BLaER1 treated with 17β-estradiol and CSF1 and Interleukin-3, amounts not matched to agents 10 nM and 100 nM (cell line): ENCODE measurements around the gene RAB40A.

Source experiments
- H3K27ac ChIP-seq, 11 experiments: shearing (Covaris generic); formaldehyde crosslinking; 2 replicates each; pipeline ENCODE4 v1.8.1; 2022
- H3K27me3 ChIP-seq, 11 experiments: shearing (Covaris generic); formaldehyde crosslinking; 2 replicates each; pipeline ENCODE4 v1.8.1; 2022
- H3K36me3 ChIP-seq, 11 experiments: shearing (Covaris generic); formaldehyde crosslinking; 2 replicates each; pipeline ENCODE4 v1.8.1; 2022
- H3K4me1 ChIP-seq, 10 experiments: shearing (Covaris generic); formaldehyde crosslinking; 2 replicates each; pipeline ENCODE4 v1.8.1; 2022
- H3K4me2 ChIP-seq, 11 experiments: shearing (Covaris generic); formaldehyde crosslinking; 2 replicates each; pipeline ENCODE4 v1.8.1; 2022
- H3K4me3 ChIP-seq, 10 experiments: shearing (Covaris generic); formaldehyde crosslinking; 2 replicates each; pipeline ENCODE4 v1.8.1; 2022
- H3K9ac ChIP-seq, 11 experiments: shearing (Covaris generic); formaldehyde crosslinking; 2 replicates each; pipeline ENCODE4 v1.8.1; 2022
- H3K9me3 ChIP-seq, 11 experiments: shearing (Covaris generic); formaldehyde crosslinking; replicated peaks in 1 of 11; 2 replicates each; pipeline ENCODE4 v1.8.1; 2022
- H4K20me1 ChIP-seq, 11 experiments: shearing (Covaris generic); formaldehyde crosslinking; 2 replicates each; pipeline ENCODE4 v1.8.1; 2022
- Cebpa-rat ChIP-seq, 11 experiments: shearing (Covaris generic); IDR thresholded peaks; 2 replicates each; pipeline ENCODE4 v1.8.1; 2022

RAB40A gene, protein sequence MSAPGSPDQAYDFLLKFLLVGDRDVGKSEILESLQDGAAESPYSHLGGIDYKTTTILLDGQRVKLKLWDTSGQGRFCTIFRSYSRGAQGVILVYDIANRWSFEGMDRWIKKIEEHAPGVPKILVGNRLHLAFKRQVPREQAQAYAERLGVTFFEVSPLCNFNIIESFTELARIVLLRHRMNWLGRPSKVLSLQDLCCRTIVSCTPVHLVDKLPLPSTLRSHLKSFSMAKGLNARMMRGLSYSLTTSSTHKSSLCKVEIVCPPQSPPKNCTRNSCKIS

DNA sequence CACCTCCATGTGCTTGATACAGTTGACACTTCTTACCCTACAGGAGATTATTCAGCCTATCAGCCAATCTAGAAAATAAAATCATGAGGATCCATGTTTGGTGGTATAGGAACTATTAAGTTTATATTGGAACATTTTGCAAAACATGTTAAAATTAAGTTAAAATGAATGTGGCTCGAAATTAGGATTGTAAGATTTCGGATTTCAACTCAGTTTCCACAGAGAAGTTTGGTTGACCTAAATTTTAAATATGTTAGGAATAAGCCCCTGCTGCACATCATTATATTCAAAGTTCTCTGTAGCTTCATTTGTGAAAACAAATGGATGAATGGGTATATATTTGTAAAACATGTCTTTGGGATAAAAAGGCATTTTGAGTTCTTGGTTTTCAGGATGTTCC lies at the start of gene RAB40A:
Gene RAB40A (minus strand): TSS at position 101 of the 400 bp plus-strand sequence. CDS start 18,733 bp downstream, outside the sequence.
- Histone ChIP-seq H3K36me3 (no peaks in the 10 kb centered on the region), H3K9me3 (no peaks in the 10 kb centered on the region), H3K27ac (no peak within 1 kb of the TSS), H3K27me3 (peaks cover 0 to 9% (median 3%) of the 10 kb centered on the region in 11 experiments; a peak in 6 of 22 replicates), H4K20me1 (no peaks in the 10 kb centered on the region), H3K4me3 (no peak within 1 kb of the TSS), H3K4me2 (no peak within 1 kb of the TSS), H3K9ac (no peak within 1 kb of the TSS), H3K4me1 (peaks cover 0 to 5% (median 0%) of the 10 kb centered on the region in 10 experiments; a peak in 2 of 20 replicates)
- no peak for TF ChIP-seq Cebpa-rat (IDR thresholded peaks at IDR 0.05)

DNA sequence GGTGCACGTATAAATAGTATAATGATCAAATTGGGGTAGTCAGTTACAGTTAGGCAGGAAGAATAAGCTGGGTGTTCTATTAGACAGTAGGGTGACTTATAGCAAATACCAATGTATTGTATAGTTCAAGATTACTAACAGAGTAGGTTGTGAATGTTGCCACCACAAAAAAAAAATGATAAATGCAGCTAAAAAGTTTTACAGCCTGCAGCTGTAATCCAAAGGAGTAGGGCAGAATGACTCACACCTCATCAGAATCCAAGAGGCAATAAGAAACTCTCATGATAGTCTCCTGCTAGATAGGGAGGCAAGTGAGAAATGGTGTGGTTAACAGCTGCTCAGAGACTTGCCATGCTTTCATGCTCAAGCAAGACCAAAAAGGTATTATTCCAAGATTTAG lies 46.5 kb upstream of the RAB40A start:
- no peaks in the 10 kb centered on the region for H4K20me1 ChIP-seq
- no peak overlapping the region for H3K4me2 ChIP-seq
- H3K27ac ChIP-seq: no peak overlapping the region
- no peak for TF ChIP-seq Cebpa-rat (IDR thresholded peaks at IDR 0.05)
- peaks cover 0 to 9% (median 0%) of the 10 kb centered on the region in 11 experiments; a peak in 6 of 22 replicates for H3K27me3 ChIP-seq
- 0 out of 20 replicates have a peak, but pooled peaks cover 0 to 4% (median 0%) of the 10 kb centered on the region in 10 experiments for H3K4me1 ChIP-seq
- H3K36me3 ChIP-seq: no peaks in the 10 kb centered on the region
- no peaks in the 10 kb centered on the region for H3K9me3 ChIP-seq
- H3K9ac ChIP-seq: no peak overlapping the region
- H3K4me3 ChIP-seq: no peak overlapping the region

- Histone ChIP-seq H3K9ac (no peak overlapping the region), H3K27ac (no peak overlapping the region), H3K4me2 (no peak overlapping the region), H4K20me1 (no peaks in the 10 kb centered on the region), H3K4me3 (no peak overlapping the region), H3K27me3 (peaks cover 0 to 9% (median 0%) of the 10 kb centered on the region in 11 experiments; a peak in 5 of 22 replicates), H3K9me3 (no peaks in the 10 kb centered on the region), H3K4me1 (0 out of 20 replicates have a peak, but pooled peaks cover 0 to 4% (median 0%) of the 10 kb centered on the region in 10 experiments), H3K36me3 (no peaks in the 10 kb centered on the region)
- no peak for TF ChIP-seq Cebpa-rat (IDR thresholded peaks at IDR 0.05)
Observed at GRCh38 chrX:103565197-103565596, 45.9 kb upstream of the RAB40A start.

GRCh38 chrX:103562801-103563200 lies 43.5 kb upstream of the RAB40A start:
- H3K4me3 ChIP-seq: no peak overlapping the region
- no peak overlapping the region for H3K9ac ChIP-seq
- H3K4me1 ChIP-seq: 0 out of 20 replicates have a peak, but pooled peaks cover 0 to 4% (median 0%) of the 10 kb centered on the region in 10 experiments
- no peak overlapping the region for H3K4me2 ChIP-seq
- peaks cover 0 to 9% (median 0%) of the 10 kb centered on the region in 11 experiments; a peak in 5 of 22 replicates for H3K27me3 ChIP-seq
- no peaks in the 10 kb centered on the region for H3K9me3 ChIP-seq
- no peaks in the 10 kb centered on the region for H3K36me3 ChIP-seq
- H4K20me1 ChIP-seq: no peaks in the 10 kb centered on the region
- H3K27ac ChIP-seq: no peak overlapping the region
- TF ChIP-seq Cebpa-rat (IDR thresholded peaks at IDR 0.05): no peak

DNA sequence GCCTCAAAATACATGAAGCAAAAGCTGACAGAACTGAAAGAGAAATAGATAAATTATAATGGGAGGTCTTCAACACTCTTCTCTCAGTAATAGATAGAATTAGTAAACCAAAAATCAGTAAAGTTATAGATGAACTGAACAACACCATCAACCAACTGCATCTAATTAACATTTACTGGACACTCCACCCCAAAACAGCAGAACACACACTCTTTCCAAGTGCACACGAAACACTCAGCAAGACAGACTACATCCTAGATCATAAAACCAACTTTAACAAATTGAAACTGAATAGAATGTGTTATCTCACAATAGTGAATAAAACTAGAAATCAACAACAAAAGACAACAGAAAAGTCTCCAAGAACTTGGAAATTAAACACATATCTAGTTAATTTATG lies 41.0 kb upstream of the RAB40A start:
- Histone ChIP-seq H3K27ac (no peak overlapping the region), H3K36me3 (no peaks in the 10 kb centered on the region), H3K4me3 (no peak overlapping the region), H3K9me3 (no peaks in the 10 kb centered on the region), H3K4me1 (0 out of 20 replicates have a peak, but pooled peaks cover 0 to 2% (median 0%) of the 10 kb centered on the region in 10 experiments), H3K9ac (no peak overlapping the region), H3K4me2 (no peak overlapping the region), H3K27me3 (peaks cover 0 to 12% (median 0%) of the 10 kb centered on the region in 11 experiments; a peak in 4 of 22 replicates), H4K20me1 (no peaks in the 10 kb centered on the region)
- TF ChIP-seq Cebpa-rat (IDR thresholded peaks at IDR 0.05): no peak

- Histone ChIP-seq H3K4me1 (no peaks in the 10 kb centered on the region), H3K4me2 (no peak overlapping the region)
Observed at GRCh38 chrX:103556963-103557612, 37.8 kb upstream of the RAB40A start.

GRCh38 chrX:103554687-103555424 lies 35.6 kb upstream of the RAB40A start:
- Histone ChIP-seq H3K4me1 (no peaks in the 10 kb centered on the region), H3K27me3 (peaks cover 0 to 25% (median 4%) of the 10 kb centered on the region in 11 experiments; a peak in 7 of 22 replicates), H3K27ac (no peak overlapping the region), H3K4me2 (no peak overlapping the region), H3K36me3 (no peaks in the 10 kb centered on the region), H3K9ac (no peak overlapping the region), H3K9me3 (no peaks in the 10 kb centered on the region), H4K20me1 (no peaks in the 10 kb centered on the region), H3K4me3 (no peak overlapping the region)
- TF ChIP-seq Cebpa-rat (IDR thresholded peaks at IDR 0.05): no peak

More at GRCh38 chrX:103556963-103557612, 37.8 kb upstream of the RAB40A start:
- no peak for TF ChIP-seq Cebpa-rat (IDR thresholded peaks at IDR 0.05)
- Histone ChIP-seq H3K27me3 (peaks cover 0 to 25% (median 4%) of the 10 kb centered on the region in 11 experiments; a peak in 8 of 22 replicates), H3K9me3 (no peaks in the 10 kb centered on the region), H3K4me3 (no peak overlapping the region), H3K36me3 (no peaks in the 10 kb centered on the region), H3K27ac (no peak overlapping the region), H4K20me1 (no peaks in the 10 kb centered on the region), H3K9ac (no peak overlapping the region)

- no peak overlapping the region for H3K27ac ChIP-seq
- H3K36me3 ChIP-seq: no peaks in the 10 kb centered on the region
- no peak overlapping the region for H3K4me3 ChIP-seq
- H3K9me3 ChIP-seq: peaks cover 0 to 6% (median 2%) of the 10 kb centered on the region in 11 experiments; a peak in 11 of 22 replicates
- peaks cover 0 to 25% (median 4%) of the 10 kb centered on the region in 11 experiments; a peak in 7 of 22 replicates for H3K27me3 ChIP-seq
- TF ChIP-seq Cebpa-rat (IDR thresholded peaks at IDR 0.05): no peak
- H3K4me1 ChIP-seq: no peaks in the 10 kb centered on the region
- no peak overlapping the region for H3K9ac ChIP-seq
- no peaks in the 10 kb centered on the region for H4K20me1 ChIP-seq
- no peak overlapping the region for H3K4me2 ChIP-seq
Observed at GRCh38 chrX:103552236-103552635, 32.9 kb upstream of the RAB40A start.
